Measurements from ENCODE around the gene SOX12. TPM values are rescaled to one million over a fixed set of nuclear protein-coding genes. Genes with fewer than 3 reads are reported as not detected.

SOX12 gene
- total RNA-seq, 3 donors from 2014 or later: 1.1 to 3.7 (median 3.3) TPM

- Histone ChIP-seq H3K4me1 (no peaks in the 10 kb centered on the region), H3K27ac (no peak overlapping the region), H3K36me3 (no peaks in the 10 kb centered on the region), H3K27me3 (no peaks in the 10 kb centered on the region), H3K4me3 (no peak overlapping the region), H3K9me3 (no peaks in the 10 kb centered on the region)
- no peak for DNase-seq (ENCODE audit: low spot score in 2 of 2)
- TF ChIP-seq, protein P1, sequence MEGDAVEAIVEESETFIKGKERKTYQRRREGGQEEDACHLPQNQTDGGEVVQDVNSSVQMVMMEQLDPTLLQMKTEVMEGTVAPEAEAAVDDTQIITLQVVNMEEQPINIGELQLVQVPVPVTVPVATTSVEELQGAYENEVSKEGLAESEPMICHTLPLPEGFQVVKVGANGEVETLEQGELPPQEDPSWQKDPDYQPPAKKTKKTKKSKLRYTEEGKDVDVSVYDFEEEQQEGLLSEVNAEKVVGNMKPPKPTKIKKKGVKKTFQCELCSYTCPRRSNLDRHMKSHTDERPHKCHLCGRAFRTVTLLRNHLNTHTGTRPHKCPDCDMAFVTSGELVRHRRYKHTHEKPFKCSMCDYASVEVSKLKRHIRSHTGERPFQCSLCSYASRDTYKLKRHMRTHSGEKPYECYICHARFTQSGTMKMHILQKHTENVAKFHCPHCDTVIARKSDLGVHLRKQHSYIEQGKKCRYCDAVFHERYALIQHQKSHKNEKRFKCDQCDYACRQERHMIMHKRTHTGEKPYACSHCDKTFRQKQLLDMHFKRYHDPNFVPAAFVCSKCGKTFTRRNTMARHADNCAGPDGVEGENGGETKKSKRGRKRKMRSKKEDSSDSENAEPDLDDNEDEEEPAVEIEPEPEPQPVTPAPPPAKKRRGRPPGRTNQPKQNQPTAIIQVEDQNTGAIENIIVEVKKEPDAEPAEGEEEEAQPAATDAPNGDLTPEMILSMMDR (IDR thresholded peaks at IDR 0.05): no peak
- TF ChIP-seq POLR2AphosphoS5 (IDR thresholded peaks at IDR 0.05): no peak
- intact Hi-C loops (cut with DNase I; ENCODE audit: low total_unique reads): loop anchor here (10.0 kb wide), 1 partner anchor 48 kb away; the partner anchor contains the start of gene RBCK1
Observed at GRCh38 chr20:356745-357144, 31.4 kb downstream of the SOX12 start.

- H3K36me3 ChIP-seq: no peaks in the 10 kb centered on the region
- DNase-seq (ENCODE audit: low spot score in 2 of 2): no peak
- no peak overlapping the region for H3K27ac ChIP-seq
- intact Hi-C loops (cut with DNase I; ENCODE audit: low total_unique reads): loop anchor here (10.0 kb wide), 1 partner anchor 46 kb away; the partner anchor contains the start of gene RBCK1
- no peak for TF ChIP-seq POLR2A (IDR thresholded peaks at IDR 0.05)
- no peak for TF ChIP-seq POLR2AphosphoS5 (IDR thresholded peaks at IDR 0.05)
- TF ChIP-seq, protein P1 (IDR thresholded peaks at IDR 0.05): no peak
- H3K4me1 ChIP-seq: no peaks in the 10 kb centered on the region
- H3K4me3 ChIP-seq: no peak overlapping the region
- no peaks in the 10 kb centered on the region for H3K9me3 ChIP-seq
- no peaks in the 10 kb centered on the region for H3K27me3 ChIP-seq
Observed at GRCh38 chr20:358891-359555, 33.7 kb downstream of the SOX12 start.

DNA sequence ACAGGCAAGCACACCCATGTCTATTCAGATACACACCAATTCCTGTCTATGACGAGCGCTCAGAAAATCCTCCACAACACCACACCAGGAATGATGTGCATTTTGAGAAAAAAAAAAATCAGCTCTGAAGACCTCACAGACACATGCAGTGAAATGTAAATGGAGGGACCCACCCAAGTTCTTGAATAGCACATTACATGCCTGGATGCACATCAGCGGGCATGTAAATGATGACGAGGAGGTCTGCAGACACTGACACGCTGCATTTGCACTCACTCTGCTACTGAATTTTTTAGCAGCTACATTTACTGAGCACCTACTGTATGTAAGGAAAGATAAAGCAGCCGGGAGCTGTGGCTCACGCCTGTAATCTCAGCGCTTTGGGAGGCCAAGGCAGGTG, 36.2 kb downstream of the SOX12 start:
- Histone ChIP-seq H3K27me3 (no peaks in the 10 kb centered on the region), H3K36me3 (no peaks in the 10 kb centered on the region), H3K4me3 (no peak overlapping the region), H3K27ac (no peak overlapping the region), H3K4me1 (peaks cover 0 to 4% of the 10 kb centered on the region in 2 donors), H3K9me3 (no peaks in the 10 kb centered on the region)
- TF ChIP-seq POLR2AphosphoS5 (IDR thresholded peaks at IDR 0.05) (no peak), POLR2A (IDR thresholded peaks at IDR 0.05) (no peak)
- TF ChIP-seq, protein P1 (IDR thresholded peaks at IDR 0.05): no peak
- DNase-seq (ENCODE audit: low spot score in 2 of 2): no peak
- intact Hi-C loops (cut with DNase I; ENCODE audit: low total_unique reads): no loop called here

- intact Hi-C loops (cut with DNase I; ENCODE audit: low total_unique reads): no loop called here
- peaks cover 0 to 4% of the 10 kb centered on the region in 2 donors for H3K4me1 ChIP-seq
Observed at GRCh38 chr20:362271-363254, 37.2 kb downstream of the SOX12 start.

More at GRCh38 chr20:362271-363254, 37.2 kb downstream of the SOX12 start:
- no peaks in the 10 kb centered on the region for H3K27me3 ChIP-seq
- no peaks in the 10 kb centered on the region for H3K9me3 ChIP-seq
- TF ChIP-seq POLR2AphosphoS5 (IDR thresholded peaks at IDR 0.05) (peak; percentile 45 to 77 (median 74)), POLR2A (IDR thresholded peaks at IDR 0.05) (no peak)
- TF ChIP-seq, protein P1 (IDR thresholded peaks at IDR 0.05): peak; percentile 34 to 78 (median 65)
- H3K27ac ChIP-seq: peak overlapping the region in 1 of 2 donors; percentile 25
- no peaks in the 10 kb centered on the region for H3K36me3 ChIP-seq
- no peak overlapping the region for H3K4me3 ChIP-seq
- DNase-seq (ENCODE audit: low spot score in 2 of 2): peak; percentile 80 to 96

Data from breast epithelium (tissue), 4 donors.